22Rv1 (cell line): ENCODE data around the gene NAV3.

Source experiments
- ZFX ChIP-seq: fragments of 450-650 bp; IDR thresholded peaks from 2 replicates; pipeline ENCODE4 v1.6.1; 2017; ENCODE audit warnings: antibody characterized with exemption, borderline replicate concordance
- TF ChIP-seq, protein P1 (sequence below): fragments of 450-650 bp; IDR thresholded peaks from 2 replicates; pipeline ENCODE4 v1.5.1; 2017; ENCODE audit warnings: mild to moderate bottlenecking

DNA sequence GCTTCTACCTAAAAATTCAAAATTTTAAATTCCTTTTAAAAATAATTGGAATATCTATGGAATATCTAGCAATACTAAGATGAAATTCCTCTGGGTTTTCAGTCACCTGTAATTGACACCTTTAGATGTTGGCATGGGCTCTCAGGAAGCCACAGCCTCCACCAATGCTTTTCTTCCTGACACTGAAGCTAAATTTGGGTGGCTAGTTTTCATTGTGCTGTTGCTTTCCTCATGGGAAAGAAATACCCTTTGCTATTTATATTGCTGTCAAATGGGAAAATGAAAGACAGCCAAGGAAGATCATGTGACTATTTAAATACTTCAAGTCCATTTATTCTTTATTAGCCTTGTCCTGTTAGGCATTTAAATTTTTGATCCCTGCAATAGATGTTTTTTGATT is 313.0 kb downstream of the NAV3 start:
- TF ChIP-seq, protein P1, sequence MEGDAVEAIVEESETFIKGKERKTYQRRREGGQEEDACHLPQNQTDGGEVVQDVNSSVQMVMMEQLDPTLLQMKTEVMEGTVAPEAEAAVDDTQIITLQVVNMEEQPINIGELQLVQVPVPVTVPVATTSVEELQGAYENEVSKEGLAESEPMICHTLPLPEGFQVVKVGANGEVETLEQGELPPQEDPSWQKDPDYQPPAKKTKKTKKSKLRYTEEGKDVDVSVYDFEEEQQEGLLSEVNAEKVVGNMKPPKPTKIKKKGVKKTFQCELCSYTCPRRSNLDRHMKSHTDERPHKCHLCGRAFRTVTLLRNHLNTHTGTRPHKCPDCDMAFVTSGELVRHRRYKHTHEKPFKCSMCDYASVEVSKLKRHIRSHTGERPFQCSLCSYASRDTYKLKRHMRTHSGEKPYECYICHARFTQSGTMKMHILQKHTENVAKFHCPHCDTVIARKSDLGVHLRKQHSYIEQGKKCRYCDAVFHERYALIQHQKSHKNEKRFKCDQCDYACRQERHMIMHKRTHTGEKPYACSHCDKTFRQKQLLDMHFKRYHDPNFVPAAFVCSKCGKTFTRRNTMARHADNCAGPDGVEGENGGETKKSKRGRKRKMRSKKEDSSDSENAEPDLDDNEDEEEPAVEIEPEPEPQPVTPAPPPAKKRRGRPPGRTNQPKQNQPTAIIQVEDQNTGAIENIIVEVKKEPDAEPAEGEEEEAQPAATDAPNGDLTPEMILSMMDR = no peak
- no peak for TF ChIP-seq ZFX
